Neutrophil (primary cell): ENCODE data around the gene FBXW7.

Experiments used
- H3K27ac ChIP-seq: fragments of 200-600 bp; sonication (generic); 2 replicates; pipeline ENCODE4 v1.5.1; 2016; ENCODE audit warnings: mild to moderate bottlenecking, moderate library complexity
- H3K27me3 ChIP-seq: fragments of 200-600 bp; sonication (generic); 2 replicates; pipeline ENCODE4 v1.6.0; 2016; ENCODE audit warnings: mild to moderate bottlenecking
- H3K36me3 ChIP-seq: fragments of 200-600 bp; sonication (generic); 2 replicates; pipeline ENCODE4 v1.5.1; 2017
- H3K4me1 ChIP-seq, 2 experiments: fragments of 200-600 bp in 1 of 2; sonication (generic) in 1 of 2; 1 replicate in 1 of 2; 2 replicates in 1 of 2; pipeline versions ENCODE4 v1.5.1 to v1.6.1; 2013 to 2016; ENCODE audit warnings: low read depth in 1 of 2, low read length in 1 of 2, mild to moderate bottlenecking in 1 of 2, moderate library complexity in 1 of 2; ENCODE audit not compliant: control insufficient read depth in 1 of 2, insufficient read depth in 1 of 2
- H3K4me3 ChIP-seq, 2 experiments: fragments of 200-600 bp in 1 of 2; sonication (generic) in 1 of 2; 1 replicate in 1 of 2; 2 replicates in 1 of 2; pipeline ENCODE4 v1.5.1; 2013 to 2016; ENCODE audit warnings: low read depth in 1 of 2, low read length in 1 of 2, mild to moderate bottlenecking in 1 of 2, moderate library complexity in 1 of 2
- H3K9me3 ChIP-seq: fragments of 200-600 bp; sonication (generic); 2 replicates; pipeline ENCODE4 v1.5.1; 2016
- TF ChIP-seq, protein P1 (sequence below): fragments of 200-600 bp; sonication (generic); IDR thresholded peaks from 2 replicates; pipeline ENCODE4 v1.5.1; 2016; ENCODE audit warnings: antibody characterized with exemption

The FBXW7 gene

GRCh38 chr4:152321398-152321797 lies 214.5 kb downstream of the FBXW7 start:
- TF ChIP-seq, protein P1, sequence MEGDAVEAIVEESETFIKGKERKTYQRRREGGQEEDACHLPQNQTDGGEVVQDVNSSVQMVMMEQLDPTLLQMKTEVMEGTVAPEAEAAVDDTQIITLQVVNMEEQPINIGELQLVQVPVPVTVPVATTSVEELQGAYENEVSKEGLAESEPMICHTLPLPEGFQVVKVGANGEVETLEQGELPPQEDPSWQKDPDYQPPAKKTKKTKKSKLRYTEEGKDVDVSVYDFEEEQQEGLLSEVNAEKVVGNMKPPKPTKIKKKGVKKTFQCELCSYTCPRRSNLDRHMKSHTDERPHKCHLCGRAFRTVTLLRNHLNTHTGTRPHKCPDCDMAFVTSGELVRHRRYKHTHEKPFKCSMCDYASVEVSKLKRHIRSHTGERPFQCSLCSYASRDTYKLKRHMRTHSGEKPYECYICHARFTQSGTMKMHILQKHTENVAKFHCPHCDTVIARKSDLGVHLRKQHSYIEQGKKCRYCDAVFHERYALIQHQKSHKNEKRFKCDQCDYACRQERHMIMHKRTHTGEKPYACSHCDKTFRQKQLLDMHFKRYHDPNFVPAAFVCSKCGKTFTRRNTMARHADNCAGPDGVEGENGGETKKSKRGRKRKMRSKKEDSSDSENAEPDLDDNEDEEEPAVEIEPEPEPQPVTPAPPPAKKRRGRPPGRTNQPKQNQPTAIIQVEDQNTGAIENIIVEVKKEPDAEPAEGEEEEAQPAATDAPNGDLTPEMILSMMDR = no peak
- H3K4me3 ChIP-seq = no peak overlapping the region
- no peaks in the 10 kb centered on the region for H3K27me3 ChIP-seq
- H3K4me1 ChIP-seq = no peaks in the 10 kb centered on the region
- H3K9me3 ChIP-seq = no peaks in the 10 kb centered on the region
- H3K27ac ChIP-seq = no peak overlapping the region
- peaks cover 39% of the 10 kb centered on the region for H3K36me3 ChIP-seq

- no peak overlapping the region for H3K4me3 ChIP-seq
- H3K27ac ChIP-seq = no peak overlapping the region
- TF ChIP-seq, protein P1 = no peak
- H3K4me1 ChIP-seq = no peaks in the 10 kb centered on the region
- no peaks in the 10 kb centered on the region for H3K27me3 ChIP-seq
- H3K36me3 ChIP-seq = peaks cover 4% of the 10 kb centered on the region
- H3K9me3 ChIP-seq = no peaks in the 10 kb centered on the region
Observed at GRCh38 chr4:152316969-152317368, 218.9 kb downstream of the FBXW7 start.

DNA sequence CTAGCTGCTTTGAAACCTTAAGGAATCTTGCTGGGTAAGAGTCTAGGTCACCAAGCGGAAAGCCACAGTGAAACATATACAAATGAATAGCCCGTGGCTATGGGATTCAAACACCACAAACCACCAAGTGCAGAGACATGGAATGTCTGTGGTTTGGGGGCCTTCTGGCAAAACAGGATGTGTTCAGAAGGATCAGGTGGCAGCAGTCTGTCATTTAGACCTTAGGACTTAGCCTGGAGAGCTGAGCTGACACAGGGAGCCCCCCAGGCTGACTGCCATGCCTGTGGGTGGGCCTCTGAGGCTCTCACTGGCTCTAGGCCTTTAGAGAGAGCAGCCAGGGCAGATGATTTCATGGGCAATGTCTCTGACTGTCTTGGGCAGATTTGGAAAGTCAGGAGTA lies 225.6 kb downstream of the FBXW7 start:
- no peaks in the 10 kb centered on the region for H3K9me3 ChIP-seq

DNA sequence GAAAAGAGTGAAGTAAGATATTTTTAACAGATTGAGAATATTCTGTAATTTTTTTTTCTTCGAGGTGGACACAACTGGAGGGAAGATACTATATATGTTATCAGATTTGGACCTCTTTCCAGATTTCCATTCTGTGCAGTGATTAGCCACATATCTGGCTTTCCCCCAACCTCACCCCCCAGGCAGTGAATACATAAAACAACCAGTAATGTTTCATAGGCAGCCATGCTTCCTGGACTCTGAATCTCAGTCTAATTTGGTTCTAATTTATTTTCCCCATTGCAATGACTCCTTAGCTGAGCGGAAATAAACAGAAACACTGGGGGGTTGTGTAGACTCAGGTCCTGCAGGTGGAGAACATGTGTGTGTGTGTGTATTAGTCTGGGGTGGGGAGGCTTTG lies 226.5 kb downstream of the FBXW7 start:
- H3K9me3 ChIP-seq = no peaks in the 10 kb centered on the region
- H3K27ac ChIP-seq = no peak overlapping the region
- H3K4me3 ChIP-seq = no peak overlapping the region
- H3K4me1 ChIP-seq = no peaks in the 10 kb centered on the region
- no peaks in the 10 kb centered on the region for H3K36me3 ChIP-seq
- peaks cover 5% of the 10 kb centered on the region for H3K27me3 ChIP-seq
- TF ChIP-seq, protein P1 = no peak

More for the DNA sequence above, 225.6 kb downstream of the FBXW7 start:
- H3K36me3 ChIP-seq = no peaks in the 10 kb centered on the region
- no peaks in the 10 kb centered on the region for H3K4me1 ChIP-seq
- TF ChIP-seq, protein P1 = no peak
- H3K4me3 ChIP-seq = no peak overlapping the region
- peaks cover 5% of the 10 kb centered on the region for H3K27me3 ChIP-seq
- no peak overlapping the region for H3K27ac ChIP-seq

DNA sequence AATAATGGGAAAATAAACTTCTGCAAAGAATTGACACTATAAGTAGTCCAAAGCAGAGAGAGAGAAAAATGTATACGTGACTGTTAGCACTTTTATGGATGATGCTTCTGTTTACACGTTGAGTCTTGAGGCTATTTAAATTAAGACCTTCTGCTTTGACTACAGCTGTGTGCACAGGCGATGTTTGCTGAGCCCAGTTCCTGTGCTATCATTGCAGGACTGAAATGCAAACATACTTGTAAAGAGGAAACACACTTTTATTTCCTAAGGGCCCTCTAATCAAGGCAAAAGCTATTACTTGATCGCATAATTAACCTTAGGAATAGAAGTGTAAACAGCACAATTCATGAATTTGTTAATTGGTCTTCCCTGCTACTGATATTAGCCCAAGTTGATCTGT lies 226.9 kb downstream of the FBXW7 start:
- Histone ChIP-seq H3K4me3 (no peak overlapping the region), H3K27me3 (peaks cover 5% of the 10 kb centered on the region), H3K4me1 (no peaks in the 10 kb centered on the region), H3K36me3 (no peaks in the 10 kb centered on the region), H3K9me3 (no peaks in the 10 kb centered on the region), H3K27ac (no peak overlapping the region)
- TF ChIP-seq, protein P1 = no peak

DNA sequence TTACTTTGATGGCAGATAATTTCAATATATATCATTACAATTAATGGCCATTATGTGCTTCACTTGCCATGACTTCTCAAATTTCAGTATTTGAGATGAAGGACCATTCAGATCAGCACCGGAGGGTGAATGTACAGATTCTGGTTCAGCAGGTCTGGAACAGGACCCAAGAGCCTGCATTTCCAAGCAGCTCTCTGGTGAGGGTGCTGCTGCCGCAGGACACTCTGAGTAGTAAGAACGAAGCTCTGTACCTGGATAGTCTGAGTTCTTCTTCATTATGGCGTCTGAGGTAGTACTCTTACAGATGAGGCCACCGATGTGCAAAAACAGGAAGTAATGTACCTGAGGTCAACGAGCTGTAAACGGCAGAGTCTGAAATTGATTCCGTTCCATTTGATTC lies 228.2 kb downstream of the FBXW7 start:
- Histone ChIP-seq H3K36me3 (no peaks in the 10 kb centered on the region), H3K27me3 (peaks cover 5% of the 10 kb centered on the region), H3K9me3 (no peaks in the 10 kb centered on the region), H3K27ac (no peak overlapping the region), H3K4me1 (no peaks in the 10 kb centered on the region), H3K4me3 (no peak overlapping the region)
- TF ChIP-seq, protein P1 = no peak
